Measurements from ENCODE around the gene CCDC200.

DNA sequence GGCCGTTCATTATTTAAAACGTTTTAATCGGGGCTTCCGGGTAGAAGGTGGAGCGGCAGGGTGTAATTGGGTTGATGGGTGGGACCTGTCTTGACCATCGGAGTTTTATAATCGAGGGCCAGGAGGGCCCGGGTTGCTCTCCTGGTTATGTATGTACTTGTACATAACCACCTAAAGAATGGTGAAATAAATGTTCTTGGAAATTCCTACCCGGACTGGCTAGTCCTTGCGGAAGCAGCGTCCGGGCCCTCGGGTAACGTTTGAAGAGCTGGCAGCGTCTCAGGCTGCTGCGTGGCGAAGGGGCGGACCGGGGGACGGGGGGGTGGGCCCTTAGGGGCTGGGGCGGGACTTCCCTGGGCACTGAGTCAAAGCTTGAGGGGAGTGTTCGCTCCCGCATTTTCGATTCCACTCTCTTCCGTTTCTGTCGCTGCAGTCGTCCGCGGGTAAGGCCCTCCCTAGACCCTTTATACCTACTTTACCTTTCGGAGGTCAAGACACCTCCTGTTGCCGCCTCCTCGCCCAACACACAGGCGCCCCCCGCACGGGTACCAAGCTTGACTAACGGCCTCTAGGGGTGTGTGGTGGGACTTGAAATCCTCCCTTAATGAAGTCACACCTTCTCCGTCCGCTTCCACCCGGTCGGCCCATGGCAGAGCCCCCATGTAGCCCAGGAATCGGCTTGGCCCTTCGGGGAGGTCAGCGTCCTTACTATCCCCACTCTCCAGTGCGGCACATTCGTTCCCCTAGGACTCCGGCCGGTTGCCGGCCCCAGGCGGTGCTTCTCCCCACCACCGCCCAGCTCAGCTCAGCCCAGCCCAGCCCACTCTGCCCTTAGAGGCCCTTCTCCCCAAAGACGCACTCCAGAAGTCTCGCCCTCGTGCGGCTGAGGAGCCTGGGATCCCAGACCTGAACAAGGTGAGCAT lies 16.7 kb downstream of the CCDC200 start, which contains the start of gene TMEM106A:
- TF ChIP-seq EZH2 (IDR thresholded peaks at IDR 0.05) (no peak), POLR2AphosphoS5 (IDR thresholded peaks at IDR 0.05; ENCODE audit: borderline replicate concordance, low read depth, low read length) (peak; percentile 64; the same call in 1 of the 2 replicates)
